ENCODE results near the gene GALNT11. TPM values are rescaled to one million over a fixed set of nuclear protein-coding genes. Genes with fewer than 3 reads are reported as not detected.

Gene GALNT11
- total RNA-seq, result 46.3 and 46.9 TPM in 2 replicates

DNA sequence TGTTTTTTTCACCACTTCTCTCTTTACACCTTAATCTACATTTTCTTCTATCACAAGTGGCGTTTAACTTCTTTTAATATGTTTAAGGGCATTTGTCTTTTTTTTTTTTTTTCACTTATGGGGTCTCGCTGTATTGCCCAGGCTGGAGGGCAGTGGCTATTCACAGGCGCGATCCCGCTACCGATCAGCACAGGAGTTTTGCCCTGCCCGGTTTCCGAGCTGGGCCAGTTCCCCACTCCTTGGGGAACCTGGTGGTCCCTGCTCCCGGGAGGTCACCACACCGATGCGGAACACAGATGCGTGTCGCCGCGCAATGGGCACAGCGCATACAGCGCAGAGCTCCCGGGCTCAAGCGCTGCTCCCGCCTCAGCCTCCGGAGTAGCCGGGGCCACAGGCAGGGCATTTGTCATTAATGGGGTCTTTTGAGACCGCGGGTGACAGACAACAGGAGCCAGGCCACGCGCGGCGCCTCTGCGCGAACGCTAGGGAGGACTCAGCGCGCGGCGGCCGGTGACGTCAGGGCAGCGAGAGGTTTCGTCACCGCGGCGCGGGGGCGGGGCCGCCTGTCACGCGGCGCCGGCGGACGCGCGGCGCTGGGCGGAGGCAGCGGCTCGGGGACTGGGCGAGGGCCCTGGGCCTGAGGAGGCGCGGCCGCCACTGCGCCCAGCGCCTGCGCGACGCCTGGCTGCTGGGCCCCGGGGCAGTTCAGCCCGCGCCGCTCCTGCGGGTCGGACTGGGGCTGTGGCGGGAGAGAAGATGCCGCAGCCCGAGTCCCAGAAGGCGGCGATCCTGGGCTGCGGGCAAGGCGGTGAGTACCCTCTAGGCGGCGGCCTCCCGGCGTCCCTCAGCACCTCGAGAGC, at the start of gene GALNT11:
GALNT11 (plus strand) TSS at position 598 of the 860 bp plus-strand sequence. CDS start 68,554 bp downstream, outside the sequence.

Small RNA genes lying within 50 kb of the gene (small RNA-seq; reads per million reads assigned to genes)
- not detected for gene RF00017

Other genes with a start within 250 kb of the GALNT11 start
- gene PRKAG2, start 148.6 kb upstream of the GALNT11 start, total RNA-seq, result 16.6 and 20.3 TPM in 2 replicates
- not detected in 2 replicates for gene GALNTL5, start 69.2 kb upstream of the GALNT11 start, total RNA-seq